ENCODE data around the gene VAMP2.

VAMP2 gene

DNA sequence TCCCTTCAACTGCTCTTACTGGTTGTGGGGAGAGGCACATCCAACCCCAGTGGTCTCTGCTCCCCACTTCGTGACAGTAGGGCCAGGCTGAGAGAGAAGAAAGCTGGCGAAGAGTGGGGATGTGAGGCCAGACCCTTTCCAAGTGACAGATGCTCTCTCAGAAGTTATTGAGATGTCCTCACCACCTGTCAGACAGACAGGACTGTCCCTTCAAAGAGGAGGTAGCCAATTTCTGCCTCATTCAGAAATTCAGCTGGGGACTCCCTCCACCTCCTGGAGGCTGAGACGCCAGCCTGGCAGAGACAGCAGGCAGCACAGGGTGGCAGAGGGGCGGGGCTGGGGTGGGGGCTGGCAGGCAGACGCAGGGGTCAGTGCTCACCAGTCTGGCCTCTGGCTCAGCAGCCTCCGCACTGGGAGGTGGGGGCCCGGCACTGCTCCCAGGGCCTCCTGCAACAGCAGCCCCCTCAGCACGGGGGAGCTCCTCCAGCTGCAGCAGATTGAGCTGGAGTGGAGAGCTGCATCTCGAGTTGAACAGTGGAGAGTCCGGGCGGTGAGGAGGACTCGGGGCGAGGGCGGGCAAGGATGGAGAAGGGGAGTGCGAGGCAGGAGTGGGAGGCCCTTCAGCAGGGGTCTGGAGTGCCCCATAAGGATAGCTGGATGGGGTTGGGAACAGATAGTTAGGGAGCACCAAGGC is 19.7 kb downstream of the VAMP2 start:
- no peak for DNase-seq (ENCODE audit: low read depth)

DNA sequence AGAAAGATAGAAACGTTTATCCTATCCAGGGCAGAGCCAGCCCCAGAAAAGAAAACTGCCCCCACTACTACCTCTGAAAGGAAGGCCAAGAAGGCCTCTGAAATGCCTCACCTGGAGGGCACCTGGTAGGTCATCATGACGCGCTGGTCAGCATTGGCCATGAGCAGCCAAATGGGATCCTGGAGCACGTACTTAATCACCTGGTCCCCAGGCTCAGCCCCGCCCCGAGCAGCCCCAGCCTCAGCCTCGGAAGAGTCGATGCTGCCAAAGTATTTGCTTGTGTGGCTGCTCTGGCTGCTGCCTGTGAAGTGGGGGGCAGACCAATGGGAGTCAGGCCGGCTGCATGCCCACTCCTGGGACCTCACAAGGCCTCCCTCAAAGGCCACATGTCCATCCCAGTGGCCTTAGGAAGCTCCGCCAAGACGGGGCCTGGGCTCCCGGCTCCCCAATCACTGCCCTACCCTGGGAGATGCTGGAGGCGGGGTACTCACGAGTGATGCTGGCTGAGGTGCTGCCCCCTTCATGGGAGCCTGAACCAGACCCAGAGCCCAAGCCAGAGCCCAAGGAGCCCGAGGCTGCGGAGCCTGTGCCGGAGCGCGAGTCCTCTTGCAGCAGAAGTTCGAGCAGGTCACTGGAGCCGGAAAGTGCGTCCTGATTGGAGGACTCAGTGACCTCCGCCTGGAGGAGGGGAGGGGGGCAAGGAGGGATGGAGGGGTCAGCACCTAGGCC is 20.4 kb downstream of the VAMP2 start:
- no peak for DNase-seq (ENCODE audit: low read depth)

DNA sequence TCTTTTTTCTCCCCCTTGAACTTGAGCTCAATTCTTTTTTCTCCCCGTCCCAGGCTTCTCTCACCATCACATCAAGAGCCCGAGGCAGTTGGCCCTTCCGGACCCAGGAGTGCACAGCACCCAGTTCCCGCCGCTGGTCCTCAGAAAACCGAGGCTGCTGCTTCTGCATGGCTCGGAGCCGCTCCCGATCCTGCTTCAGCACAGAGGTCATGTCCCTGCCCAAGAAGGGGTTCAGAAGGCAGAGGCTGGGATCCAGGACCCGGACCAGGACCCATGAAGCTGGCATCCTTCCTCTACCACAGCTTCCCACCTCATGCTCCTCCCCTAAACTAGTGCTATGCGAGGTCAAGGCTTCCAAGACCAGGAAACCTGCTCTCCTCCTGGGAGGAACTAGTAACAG is 21.0 kb downstream of the VAMP2 start:
- no peak for DNase-seq (ENCODE audit: low read depth)

DNA sequence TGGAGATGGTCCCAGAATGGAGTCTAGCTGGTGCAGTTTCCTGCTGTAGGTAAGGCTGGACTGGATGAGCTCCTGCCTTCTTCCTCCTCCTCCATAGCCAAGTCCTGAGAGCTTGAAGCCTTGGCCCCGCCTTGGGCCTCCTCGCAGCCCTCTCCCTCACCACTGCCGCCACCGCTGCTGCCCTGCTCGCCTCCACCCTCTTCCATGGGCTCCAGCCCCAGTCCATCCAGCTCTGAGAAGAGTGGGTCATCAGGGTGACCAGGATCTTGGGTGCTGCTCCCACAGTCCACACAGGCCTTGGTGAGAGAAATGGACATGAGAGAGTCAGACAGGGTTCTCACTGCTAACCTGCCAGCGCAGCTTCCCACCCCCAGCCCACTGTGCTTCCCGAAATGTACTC is 21.7 kb downstream of the VAMP2 start:
- no peak for DNase-seq (ENCODE audit: low read depth)

DNA sequence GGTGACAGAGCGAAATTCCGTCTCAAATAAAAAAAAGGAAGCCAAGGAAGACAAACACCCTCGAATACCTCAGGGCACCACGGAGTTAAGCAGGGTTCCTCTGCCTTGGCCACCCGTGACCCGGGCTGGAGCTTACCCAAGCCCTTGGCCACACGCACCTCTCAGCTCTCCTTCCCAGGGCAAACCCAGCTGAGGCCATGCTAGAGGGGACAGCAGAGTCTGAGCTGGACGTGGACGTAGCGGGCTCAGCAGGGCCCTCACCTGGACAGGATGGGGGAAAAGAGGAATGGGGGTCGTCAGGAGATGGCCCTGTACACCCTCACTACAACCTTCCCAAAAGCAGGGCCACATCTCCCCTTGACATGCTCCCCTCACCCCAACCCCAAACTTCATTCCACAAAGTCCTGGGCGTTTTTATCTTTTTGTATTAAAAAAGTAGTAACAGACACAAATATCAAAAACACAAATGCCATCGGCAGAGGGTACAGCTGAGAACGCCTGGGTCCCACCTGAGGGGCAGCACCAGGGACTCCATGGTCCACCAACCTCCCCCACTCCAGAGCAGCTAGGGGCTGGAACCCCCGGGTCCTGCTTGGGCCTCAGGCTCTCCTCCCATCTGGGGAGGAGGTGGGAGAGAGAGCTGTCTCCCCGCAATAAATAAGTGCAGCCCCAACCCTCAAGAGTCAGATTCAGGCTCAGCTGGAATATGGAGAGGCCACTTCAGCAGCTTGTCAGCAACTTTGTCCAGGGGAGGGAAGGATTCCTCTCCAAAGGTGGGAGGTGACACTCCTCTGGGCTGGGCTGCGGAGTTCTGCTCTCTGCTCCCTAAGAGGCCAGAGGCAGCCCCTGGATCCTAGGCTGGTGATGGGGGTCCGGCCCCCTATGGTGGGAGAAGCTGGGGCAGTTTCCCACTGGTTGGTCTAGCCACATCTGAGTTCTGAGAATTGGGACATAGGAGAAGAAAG is 22.4 kb downstream of the VAMP2 start:
- no peak for DNase-seq (ENCODE audit: low read depth)

DNA sequence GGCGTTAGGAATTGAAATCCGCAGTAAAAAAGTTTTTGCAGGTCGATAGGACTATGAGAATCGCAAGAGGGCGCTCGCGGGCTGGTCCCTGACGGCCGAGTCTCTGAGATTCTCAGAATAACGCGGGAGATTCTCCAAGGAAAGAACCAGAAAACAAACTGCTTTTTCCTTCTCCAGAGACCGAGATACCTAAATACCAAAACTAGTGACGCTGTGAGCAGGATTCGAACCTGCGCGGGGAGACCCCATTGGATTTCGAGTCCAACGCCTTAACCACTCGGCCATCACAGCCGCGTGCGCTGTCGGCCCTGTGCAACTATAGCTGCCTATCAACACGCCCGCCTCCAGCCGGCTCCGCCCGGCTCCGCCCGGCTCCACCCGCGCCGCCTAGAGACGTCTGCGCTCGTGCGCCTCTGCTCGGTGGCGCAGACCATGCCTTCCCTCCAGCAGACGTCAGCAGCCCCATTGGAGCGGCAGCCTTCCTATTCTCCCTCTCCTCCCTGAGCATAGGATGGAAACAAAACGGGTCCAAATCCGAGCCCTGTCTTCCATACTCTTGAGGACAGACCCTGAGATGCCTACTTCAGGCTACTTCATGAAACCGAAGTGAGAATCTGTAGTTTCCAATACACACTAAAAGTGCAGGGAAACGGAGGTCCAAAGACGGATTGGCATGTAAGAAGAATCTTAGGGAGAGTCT is 23.9 kb downstream of the VAMP2 start:
- peak; percentile 89 for DNase-seq (ENCODE audit: low read depth)

DNA sequence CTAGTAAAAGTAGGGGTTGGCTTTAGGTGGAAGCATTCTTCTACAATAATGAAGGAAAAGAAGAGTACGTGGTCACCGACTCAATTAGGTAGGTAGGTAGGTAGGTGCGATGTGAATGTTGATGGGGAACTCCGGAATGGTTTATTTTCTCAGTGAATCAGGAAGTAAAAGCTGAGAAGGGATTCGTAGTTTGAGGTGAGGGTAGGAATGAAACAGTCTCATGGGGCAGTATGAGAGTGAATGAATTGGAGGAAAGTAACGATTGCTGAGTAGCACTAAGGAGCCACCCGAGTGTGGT is 24.4 kb downstream of the VAMP2 start:
- DNase-seq (ENCODE audit: low read depth), result no peak

DNA sequence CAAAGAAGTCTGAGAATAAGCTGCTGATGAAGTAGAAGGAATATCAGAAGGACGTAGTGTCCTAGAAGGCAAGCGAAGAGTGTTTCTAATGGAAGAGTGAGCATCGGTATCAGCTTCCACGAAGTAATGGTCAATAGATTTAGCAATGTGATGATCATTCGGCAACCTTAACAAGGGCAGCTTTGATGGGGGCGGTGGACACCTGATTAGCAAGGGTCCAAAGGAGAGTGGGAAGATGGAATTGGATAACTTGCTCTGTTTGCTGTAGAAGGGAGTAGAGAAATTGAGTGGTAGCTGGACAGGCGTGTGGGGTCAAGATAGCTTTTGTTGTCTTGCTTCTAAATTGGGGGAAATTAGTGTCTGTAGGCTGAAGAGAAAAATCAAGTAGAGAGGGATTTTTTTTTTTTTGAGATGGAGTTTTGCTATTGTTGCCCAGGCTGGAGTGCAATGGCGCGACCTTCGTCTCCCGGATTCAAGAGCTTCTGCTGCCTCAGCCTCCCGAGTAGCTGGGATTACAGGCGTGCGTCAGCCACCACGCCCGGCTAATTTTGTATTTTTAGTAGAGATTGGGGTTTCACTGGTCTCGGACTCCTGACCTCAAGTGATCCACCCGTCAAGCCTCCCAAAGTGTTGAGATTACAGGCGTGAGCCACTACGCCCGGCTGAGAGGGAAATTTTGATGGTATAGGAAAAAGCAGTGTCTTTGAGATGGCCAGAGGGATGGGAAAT is 24.9 kb downstream of the VAMP2 start:
- DNase-seq (ENCODE audit: low read depth), result no peak

DNA sequence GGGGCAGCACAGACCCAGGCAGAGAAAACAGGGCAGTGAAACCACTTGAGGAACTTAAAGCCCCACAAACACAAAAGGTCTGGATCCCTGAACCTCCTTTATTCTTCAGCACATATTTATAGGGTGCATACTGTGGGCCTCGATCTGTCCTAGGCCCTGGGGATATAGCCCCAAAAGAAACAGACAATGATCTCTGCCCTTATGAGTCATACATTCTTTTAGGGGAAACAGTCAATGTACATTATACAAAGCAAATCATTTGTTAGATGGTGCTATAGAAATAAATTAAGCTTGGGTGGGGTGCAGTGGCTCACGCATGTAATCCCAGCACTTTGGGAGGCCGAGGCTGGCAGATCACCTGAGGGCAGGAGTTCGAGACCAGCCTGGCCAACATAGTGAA is 28.8 kb downstream of the VAMP2 start:
- DNase-seq (ENCODE audit: low read depth), result no peak

DNA sequence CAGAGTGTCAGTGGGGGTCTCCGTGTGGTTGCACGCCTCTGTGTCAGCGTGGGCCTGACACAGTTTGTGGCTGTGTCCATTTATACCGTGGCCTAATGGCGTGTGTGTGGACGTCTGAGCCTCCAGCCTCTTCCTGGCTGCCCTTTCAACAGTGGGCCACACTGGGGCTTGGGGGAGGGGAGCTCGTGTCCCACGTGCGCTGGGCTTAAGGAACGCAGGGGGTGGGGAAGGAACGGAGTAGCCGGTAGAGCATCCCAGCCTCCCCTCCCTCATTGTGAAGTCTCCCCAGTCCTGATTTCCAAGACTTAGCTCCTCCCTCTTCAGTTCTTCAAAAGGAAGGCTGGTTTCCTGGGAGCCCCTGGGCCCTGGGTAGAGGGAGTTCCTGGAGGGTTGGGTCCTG is 29.3 kb downstream of the VAMP2 start:
- DNase-seq (ENCODE audit: low read depth), result no peak

DNA sequence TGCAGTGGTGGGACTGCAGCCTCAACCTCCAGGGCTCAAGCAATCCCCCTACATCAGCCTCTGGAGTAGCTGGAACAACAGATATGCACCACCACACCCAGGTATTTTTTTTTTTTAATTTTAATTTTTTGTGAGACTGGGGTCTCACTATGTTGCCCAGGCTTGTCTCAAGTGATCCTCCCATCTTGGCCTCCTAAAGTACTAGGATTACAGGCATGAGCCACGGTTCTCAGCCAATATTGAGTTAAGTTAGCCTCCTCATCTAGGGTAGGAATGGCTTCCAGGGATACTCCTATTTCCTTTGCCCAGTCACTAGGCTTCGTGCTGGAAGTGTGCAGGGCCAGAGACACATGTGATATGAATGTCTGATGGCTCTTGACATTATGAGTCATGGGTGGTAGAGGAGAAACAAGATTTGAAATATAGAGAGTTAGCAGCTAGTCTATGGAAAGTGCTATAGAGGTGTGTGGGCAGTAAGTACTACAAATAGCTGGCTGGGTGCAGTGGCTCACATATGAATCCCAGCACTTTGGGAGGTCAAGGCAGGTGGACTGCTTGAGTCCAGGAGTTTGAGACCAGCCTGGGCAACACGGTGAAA is 30.8 kb downstream of the VAMP2 start:
- DNase-seq (ENCODE audit: low read depth), result no peak

DNA sequence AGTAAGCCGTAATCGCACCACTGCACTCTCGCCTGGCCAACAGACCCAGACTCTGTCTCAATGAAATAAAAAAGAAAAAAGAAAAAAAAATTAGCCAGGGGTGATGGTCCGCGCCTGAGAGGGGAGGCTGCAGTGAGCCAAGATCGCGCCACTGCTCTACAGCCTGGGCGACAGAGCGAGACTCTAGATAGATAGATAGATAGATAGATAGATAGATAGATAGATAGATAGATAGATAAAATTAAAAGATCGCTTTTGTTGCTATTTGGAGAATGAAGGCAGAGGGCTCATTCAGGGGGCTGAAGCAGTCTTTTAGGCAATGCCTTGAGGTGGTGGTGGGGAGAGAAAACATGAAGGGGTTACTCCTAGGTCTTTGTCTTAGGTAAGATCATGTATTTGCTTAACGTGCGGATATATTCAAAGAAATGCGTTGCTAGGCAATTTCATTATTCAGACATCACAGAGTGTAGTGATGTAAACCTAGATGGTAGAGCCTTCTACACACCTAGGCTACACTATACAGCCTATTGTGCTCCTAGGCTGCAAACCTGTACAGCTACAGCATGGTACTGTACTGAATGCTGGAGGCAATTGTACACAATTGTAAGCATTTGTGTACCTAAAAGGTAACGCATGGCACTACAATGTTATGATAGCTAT is 34.5 kb downstream of the VAMP2 start:
- DNase-seq (ENCODE audit: low read depth), result no peak

DNA sequence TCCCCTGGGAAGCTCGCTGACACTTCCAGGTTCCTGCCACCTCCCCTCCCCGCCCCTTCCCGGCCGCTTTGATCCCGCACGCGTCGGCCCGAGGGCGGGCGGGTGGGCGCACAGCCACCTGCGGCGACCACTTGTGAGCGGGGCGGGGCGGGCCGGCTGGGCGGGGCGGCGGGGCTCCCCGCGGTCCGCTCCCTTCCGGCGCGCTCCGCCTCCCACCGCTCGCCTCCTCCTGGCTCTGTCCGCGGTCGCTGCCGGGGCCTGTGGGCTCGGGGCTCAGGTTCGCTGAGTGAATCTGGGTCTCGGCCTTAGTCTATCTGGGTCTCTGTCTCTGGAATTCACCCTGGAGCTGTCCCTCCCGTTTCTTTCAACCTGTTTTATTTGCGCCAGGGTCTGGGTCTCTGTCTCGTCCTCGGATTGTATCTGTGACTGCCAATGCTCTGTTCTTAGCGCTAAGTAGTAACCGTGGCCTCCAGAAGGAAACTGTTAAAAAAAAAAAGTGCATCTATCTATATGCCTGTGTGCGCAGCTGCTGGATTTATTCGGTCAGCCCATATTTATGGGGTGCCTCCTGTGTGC is 36.2 kb downstream of the VAMP2 start:
- DNase-seq (ENCODE audit: low read depth), result no peak

DNA sequence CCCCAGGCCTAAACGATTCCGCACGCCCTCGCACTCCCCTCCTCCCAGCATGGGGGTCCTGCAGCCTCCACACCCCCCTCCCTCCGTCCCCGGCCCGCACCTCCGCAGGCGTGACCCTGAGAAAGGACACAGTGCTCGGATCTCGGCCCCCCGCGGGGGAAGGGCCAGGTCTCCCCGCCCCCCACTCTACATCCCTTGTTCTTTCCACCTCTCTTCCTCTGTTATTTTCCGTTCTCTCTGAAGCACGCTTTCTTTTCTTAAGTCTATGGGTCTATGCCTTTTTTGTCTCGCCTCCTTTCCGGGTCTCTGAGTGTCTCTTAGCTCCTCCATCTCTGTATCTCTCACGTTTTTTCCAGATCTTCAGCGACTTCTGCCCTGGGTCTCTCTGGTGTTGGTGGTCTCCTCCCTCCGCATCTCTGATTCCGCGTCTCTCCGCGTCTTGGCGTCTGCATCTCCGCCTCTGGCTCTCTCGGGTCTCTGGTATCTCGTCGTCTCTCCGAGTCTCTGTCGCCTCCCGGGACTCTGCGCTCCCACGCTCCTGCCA is 36.7 kb downstream of the VAMP2 start:
- no peak for DNase-seq (ENCODE audit: low read depth)

DNA sequence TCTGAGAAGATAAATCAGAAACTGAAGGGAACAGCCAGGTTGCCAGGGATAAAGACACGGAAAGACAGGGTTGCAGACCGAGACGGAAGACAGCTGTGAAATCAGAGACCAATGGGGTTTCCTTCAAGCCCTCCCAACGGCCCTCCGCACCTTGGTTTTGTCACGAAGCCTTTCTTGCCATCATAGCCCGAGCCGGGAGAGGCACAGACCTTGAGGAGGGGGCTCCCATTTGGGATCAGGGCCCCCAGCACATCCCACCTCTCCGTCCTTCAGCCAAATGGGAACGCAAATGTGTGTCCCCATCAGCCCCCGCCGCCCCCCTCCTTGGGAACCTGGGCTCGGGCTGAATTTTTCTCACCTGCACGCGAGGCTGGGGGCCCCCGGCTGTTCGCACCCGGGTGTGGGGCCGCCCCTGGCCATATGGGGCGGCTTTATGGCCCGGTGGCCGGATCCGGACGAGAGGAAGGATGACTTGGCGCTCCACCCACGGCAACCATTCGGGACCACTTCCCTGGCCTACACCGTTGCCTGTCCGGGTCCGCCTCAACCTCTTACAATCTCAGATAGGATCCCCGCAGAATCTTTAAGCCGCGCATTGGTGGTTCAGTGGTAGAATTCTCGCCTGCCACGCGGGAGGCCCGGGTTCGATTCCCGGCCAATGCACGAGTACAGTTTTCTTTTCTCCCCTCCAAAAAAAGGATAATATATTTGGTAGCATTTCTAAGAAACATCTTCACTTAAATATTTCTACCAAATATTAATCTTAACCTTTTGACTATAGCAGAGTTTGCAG is 37.4 kb downstream of the VAMP2 start:
- DNase-seq (ENCODE audit: low read depth), result peak; percentile 80

DNA sequence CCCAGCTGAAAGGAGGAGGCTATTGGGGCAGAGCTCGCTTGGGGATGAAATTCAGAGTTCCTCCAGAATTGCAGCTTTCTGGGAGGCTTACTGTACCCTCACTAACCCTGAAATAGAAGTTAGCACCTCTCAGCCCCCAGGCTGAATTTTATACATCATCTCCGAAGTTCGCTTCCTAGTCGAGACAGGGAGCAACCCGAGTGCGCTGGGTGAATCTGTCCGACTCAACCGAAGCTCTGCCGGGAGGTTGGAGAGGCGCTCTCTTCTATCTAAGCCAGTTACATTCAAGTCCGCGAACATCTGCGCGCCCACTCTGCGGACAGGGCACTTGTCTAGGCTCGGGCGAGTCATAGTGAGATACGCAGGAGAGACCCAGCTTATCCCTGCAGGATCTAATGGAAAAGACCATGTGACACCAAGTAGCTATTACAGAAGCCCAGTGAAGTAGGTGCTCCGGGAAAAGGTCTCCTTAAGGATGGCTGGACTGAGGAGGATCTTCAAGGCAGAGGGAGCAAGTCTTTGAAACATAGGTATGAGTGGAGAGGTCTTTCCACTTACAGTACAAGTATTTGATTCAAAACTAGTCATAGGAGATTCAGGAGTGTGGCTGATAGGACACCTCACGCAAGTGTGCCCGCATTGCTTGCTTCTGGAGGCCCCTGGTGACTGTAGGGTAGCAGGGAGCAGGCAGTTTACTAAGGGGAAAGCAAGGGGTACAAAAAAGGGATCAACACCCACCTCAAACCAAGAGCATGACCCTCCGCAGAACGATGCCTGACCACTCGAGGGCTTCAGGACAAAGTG is 38.2 kb downstream of the VAMP2 start:
- no peak for DNase-seq (ENCODE audit: low read depth)

DNA sequence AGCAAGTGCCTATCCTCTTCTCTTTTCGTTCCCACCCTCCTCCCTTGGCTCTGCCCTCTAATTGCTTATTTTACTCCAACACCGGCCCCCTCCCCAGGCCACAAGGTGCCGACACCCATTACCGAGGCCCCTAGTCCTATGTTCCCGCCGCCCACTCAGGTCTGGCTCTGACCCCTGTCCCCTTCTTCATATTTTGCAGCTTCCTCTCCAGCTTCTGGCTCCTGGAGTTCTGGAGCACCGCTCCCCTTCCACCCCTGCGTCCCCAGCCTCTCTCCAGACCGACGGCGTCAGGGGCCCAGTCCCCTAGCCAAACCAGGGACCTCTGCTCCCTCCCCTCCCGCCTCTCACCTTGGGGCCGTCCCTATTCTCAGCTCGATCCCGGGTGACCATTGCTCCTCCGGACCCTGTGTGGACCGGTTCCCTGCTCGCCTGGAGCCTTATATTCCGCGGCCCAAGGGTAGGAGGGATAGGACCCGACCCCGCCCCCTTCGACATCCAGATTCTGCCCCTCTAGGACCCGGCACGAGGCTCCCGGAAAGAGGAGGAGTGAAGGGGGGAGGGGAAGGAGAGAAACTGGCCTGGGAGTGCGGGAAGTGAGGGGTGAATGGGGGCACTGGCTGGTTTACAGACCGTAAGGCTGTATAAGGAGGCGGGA is 38.9 kb downstream of the VAMP2 start, which contains the start of gene HES7:
Gene HES7 (minus strand): TSS at position 412 of the 655 bp plus-strand sequence. CDS start 22 bp downstream, at position 390.
- DNase-seq (ENCODE audit: low read depth), result no peak

Measured in stimulated activated CD4-positive, alpha-beta T cell treated with anti-CD3 and anti-CD28 coated beads, Interleukin-2, amount 100 ng/mL, for 4 hours (primary cell).